ENCODE measurements around the gene TRAK1.

TRAK1 gene

GRCh38 chr3:42157540-42158538 is 66.7 kb downstream of the TRAK1 start:
- no peak for DNase-seq (ENCODE audit: low read depth)

GRCh38 chr3:42159147-42159546 is 68.0 kb downstream of the TRAK1 start:
- DNase-seq (ENCODE audit: low read depth) = no peak

- DNase-seq (ENCODE audit: low read depth) = peak; percentile 5
These were observed 68.7 kb downstream of the TRAK1 start for GRCh38 chr3:42159706-42160472.

- DNase-seq (ENCODE audit: low read depth) = no peak
These were observed 70.1 kb downstream of the TRAK1 start for GRCh38 chr3:42161050-42161935.

- DNase-seq (ENCODE audit: low read depth) = no peak
These were observed 71.3 kb downstream of the TRAK1 start for GRCh38 chr3:42162462-42162861.

GRCh38 chr3:42163622-42164244 is 72.6 kb downstream of the TRAK1 start:
- no peak for DNase-seq (ENCODE audit: low read depth)

GRCh38 chr3:42164656-42165055 is 73.5 kb downstream of the TRAK1 start:
- DNase-seq (ENCODE audit: low read depth) = no peak

- no peak for DNase-seq (ENCODE audit: low read depth)
These were observed 74.1 kb downstream of the TRAK1 start for GRCh38 chr3:42165211-42165610.

GRCh38 chr3:42166214-42166613 is 75.1 kb downstream of the TRAK1 start:
- no peak for DNase-seq (ENCODE audit: low read depth)

- DNase-seq (ENCODE audit: low read depth) = no peak
These were observed 75.6 kb downstream of the TRAK1 start for GRCh38 chr3:42166662-42167300.

- DNase-seq (ENCODE audit: low read depth) = no peak
These were observed 78.5 kb downstream of the TRAK1 start for GRCh38 chr3:42169579-42170120.

GRCh38 chr3:42172047-42172654 is 81.0 kb downstream of the TRAK1 start:
- no peak for DNase-seq (ENCODE audit: low read depth)

- no peak for DNase-seq (ENCODE audit: low read depth)
These were observed 82.2 kb downstream of the TRAK1 start for GRCh38 chr3:42173307-42173706.

GRCh38 chr3:42174679-42175385 is 83.7 kb downstream of the TRAK1 start:
- no peak for DNase-seq (ENCODE audit: low read depth)

GRCh38 chr3:42175386-42176240 is 84.5 kb downstream of the TRAK1 start:
- DNase-seq (ENCODE audit: low read depth) = no peak

GRCh38 chr3:42176242-42177034 is 85.3 kb downstream of the TRAK1 start:
- no peak for DNase-seq (ENCODE audit: low read depth)

- DNase-seq (ENCODE audit: low read depth) = no peak
These were observed 86.1 kb downstream of the TRAK1 start for GRCh38 chr3:42177068-42177800.

Data from T follicular helper cell (primary cell).